Cardiac muscle cell (in vitro differentiated cells and primary cell): ENCODE data around the gene MPPED2. TPM values are rescaled to one million over a fixed set of nuclear protein-coding genes. Genes with fewer than 3 reads are reported as not detected.

ENCODE experiments used
- DNase-seq, 2 donors: peaks; one replicate each; pipeline versions ENCODE4 v3.0.0 to v3.0.0-alpha.2; 2010 to 2017; ENCODE audit warnings: low read depth in 1 of 2, low spot score in 1 of 2
- H3K27ac ChIP-seq: fragments of 200-600 bp; sonication (generic); 2 replicates; pipeline ENCODE4 v1.5.1; 2016
- H3K27me3 ChIP-seq: fragments of 200-600 bp; sonication (generic); 2 replicates; pipeline ENCODE4 v1.6.0; 2016; ENCODE audit warnings: control low read depth
- H3K36me3 ChIP-seq: fragments of 200-600 bp; sonication (generic); 2 replicates; pipeline ENCODE4 v1.5.1; 2016; ENCODE audit warnings: control low read depth
- H3K4me1 ChIP-seq: fragments of 200-600 bp; sonication (generic); 2 replicates; pipeline ENCODE4 v1.8.1; 2017; ENCODE audit warnings: low read depth, mild to moderate bottlenecking, mixed run types
- H3K4me3 ChIP-seq: fragments of 200-600 bp; sonication (generic); 2 replicates; pipeline ENCODE4 v1.5.1; 2016; ENCODE audit warnings: mild to moderate bottlenecking
- H3K9me3 ChIP-seq: fragments of 200-600 bp; sonication (generic); 2 replicates; pipeline ENCODE4 v1.5.1; 2017; ENCODE audit warnings: low read depth, mild to moderate bottlenecking, control low read depth
- polyA plus RNA-seq: library from polyadenylated mRNA; unstranded; fragments of >200 nt; fragmentation: Nextera tagmentation; extraction: Ambion mirVana; gene quantifications from 2 replicates; pipeline ENCODE4 v1.2.1, GENCODE V29; 2016
- total RNA-seq: library from RNA; depleted of rRNA; stranded (reverse); fragments of >200 nt; gene quantifications from 2 replicates; pipeline ENCODE4 v1.2.3, GENCODE V29; 2016
- TF ChIP-seq, protein P1 (sequence below): IDR thresholded peaks from 2 replicates; pipeline ENCODE4 v1.5.1; 2012; ENCODE audit warnings: low read depth, mild to moderate bottlenecking, low read length

Gene MPPED2
- total and polyA plus RNA-seq, 2 experiments from 2014 or later, result 32.5 to 54.4 TPM

DNA sequence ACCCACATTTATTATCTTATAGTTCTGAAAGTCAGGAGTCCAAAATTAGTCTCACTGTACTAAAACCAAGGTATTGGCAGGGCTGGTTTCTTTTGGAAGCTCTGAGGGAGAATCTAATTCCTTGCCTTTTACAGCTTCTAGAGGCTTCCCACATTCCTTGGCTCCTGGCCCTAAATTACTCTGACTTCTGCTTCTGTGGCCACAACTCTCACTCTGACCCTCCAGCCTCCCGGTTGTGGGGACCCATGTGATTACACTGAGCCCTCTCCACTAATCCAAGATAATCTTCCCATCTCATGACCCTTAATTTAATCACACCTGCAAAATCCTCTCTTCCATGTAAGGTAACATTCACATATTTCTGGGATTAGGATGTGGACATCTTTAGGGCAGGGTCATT lies 152.3 kb downstream of the MPPED2 start:
- Histone ChIP-seq H3K9me3 (no peaks in the 10 kb centered on the region), H3K4me1 (peaks cover 26% of the 10 kb centered on the region), H3K27ac (no peak overlapping the region), H3K27me3 (no peaks in the 10 kb centered on the region), H3K4me3 (no peak overlapping the region), H3K36me3 (no peaks in the 10 kb centered on the region)
- TF ChIP-seq, protein P1, sequence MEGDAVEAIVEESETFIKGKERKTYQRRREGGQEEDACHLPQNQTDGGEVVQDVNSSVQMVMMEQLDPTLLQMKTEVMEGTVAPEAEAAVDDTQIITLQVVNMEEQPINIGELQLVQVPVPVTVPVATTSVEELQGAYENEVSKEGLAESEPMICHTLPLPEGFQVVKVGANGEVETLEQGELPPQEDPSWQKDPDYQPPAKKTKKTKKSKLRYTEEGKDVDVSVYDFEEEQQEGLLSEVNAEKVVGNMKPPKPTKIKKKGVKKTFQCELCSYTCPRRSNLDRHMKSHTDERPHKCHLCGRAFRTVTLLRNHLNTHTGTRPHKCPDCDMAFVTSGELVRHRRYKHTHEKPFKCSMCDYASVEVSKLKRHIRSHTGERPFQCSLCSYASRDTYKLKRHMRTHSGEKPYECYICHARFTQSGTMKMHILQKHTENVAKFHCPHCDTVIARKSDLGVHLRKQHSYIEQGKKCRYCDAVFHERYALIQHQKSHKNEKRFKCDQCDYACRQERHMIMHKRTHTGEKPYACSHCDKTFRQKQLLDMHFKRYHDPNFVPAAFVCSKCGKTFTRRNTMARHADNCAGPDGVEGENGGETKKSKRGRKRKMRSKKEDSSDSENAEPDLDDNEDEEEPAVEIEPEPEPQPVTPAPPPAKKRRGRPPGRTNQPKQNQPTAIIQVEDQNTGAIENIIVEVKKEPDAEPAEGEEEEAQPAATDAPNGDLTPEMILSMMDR, result no peak
- DNase-seq, result peak in 1 of 2 donors; percentile 0

DNA sequence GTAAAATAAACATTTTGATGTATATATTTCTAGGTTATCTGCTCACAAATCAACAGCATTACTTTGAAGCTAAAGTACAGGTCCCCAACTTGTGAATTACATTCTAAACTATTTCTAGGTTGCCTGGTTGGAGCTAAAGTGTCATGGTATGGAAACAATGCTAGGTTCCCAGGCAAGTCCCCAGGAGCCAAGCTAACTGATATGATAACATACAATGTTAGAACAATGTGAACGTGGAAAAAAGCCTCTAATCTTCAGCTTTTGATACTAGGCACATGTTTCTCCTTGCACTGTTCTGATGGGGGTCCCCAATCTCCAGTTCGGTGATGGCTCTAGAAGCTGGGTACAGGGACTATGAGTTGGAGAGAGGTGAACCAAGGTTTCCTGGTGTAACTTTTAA lies 153.4 kb downstream of the MPPED2 start:
- DNase-seq, result peak in 1 of 2 donors; percentile 65
- no peaks in the 10 kb centered on the region for H3K9me3 ChIP-seq
- H3K27ac ChIP-seq, result peak overlapping the region; percentile 88
- no peaks in the 10 kb centered on the region for H3K27me3 ChIP-seq
- H3K36me3 ChIP-seq, result no peaks in the 10 kb centered on the region
- peaks cover 28% of the 10 kb centered on the region for H3K4me1 ChIP-seq
- H3K4me3 ChIP-seq, result no peak overlapping the region
- TF ChIP-seq, protein P1, result no peak

DNA sequence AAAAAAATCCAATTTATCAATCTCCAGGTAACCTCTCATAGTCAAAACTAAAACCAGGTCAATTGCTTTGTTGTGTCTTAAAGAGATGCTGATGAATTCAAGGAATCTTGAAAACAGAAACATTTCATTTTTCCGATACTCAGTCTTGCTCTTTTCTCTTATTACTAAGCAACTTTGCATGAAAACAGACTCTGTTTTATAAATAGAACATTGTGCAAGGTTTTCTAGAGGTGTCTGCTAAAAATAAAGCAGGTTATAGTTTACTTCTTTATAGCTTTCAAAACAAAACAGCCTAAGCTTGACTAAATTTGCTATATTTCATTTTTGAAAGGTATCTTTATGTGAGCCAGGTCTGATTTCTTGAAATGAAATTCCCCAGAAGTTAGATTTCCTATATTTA lies 154.0 kb downstream of the MPPED2 start:
- TF ChIP-seq, protein P1, result no peak
- Histone ChIP-seq H3K4me1 (peaks cover 28% of the 10 kb centered on the region), H3K27me3 (no peaks in the 10 kb centered on the region), H3K36me3 (no peaks in the 10 kb centered on the region), H3K27ac (peak overlapping the region; percentile 88), H3K9me3 (no peaks in the 10 kb centered on the region), H3K4me3 (no peak overlapping the region)
- no peak for DNase-seq

DNA sequence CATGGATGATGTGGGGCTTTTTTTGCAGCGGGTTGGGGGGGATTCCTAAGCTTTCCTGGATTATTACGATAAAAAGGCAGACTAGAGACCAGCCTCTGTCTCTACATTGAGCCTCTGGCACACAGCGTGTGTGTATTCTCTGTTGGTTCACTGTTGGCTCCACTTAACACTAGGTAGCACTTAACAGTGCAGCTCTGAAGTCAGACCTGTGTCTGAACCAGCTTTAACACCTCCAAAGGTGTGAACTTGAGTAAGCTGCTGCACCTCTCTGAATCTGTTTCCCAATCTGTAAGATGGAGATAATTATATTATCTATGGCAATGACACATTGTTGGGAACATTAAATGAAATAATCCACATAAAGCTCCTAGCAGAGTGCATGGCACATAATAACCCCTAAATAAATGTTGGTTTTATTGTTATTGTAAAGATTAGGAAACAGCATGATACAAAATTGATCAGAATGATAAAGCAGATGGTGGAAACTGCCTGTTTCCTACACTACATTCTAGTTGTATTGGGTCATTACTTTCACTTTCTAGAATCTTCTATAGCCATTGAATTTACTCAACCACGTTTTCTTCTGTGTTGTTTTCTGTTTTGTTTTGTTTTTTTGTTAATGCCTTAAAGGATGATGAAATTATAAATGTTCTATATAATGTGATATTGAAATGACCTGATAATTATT lies 154.9 kb downstream of the MPPED2 start:
- no peaks in the 10 kb centered on the region for H3K36me3 ChIP-seq
- H3K27ac ChIP-seq, result peak overlapping the region; percentile 88
- peaks cover 38% of the 10 kb centered on the region for H3K4me1 ChIP-seq
- H3K27me3 ChIP-seq, result no peaks in the 10 kb centered on the region
- TF ChIP-seq, protein P1, result no peak
- no peaks in the 10 kb centered on the region for H3K9me3 ChIP-seq
- no peak for DNase-seq
- H3K4me3 ChIP-seq, result no peak overlapping the region

DNA sequence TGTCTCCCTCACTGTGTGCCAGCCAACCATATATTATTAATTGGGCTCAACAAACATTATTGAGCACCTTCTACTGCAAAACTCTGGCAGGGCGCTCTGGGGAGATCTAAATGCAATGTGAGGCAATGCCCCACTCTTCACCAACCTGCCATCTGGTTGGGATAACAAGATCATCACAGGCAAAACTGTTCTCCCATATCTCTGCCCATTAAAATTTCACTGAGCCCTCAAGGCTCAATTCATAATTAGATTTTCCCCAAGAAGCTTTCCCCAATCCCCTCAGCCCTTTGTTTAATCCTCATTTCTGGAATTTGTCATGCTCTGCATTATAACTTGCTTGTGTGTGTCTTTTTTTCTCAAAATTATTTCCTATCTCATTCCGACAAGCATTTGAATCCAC lies 156.6 kb downstream of the MPPED2 start:
- no peaks in the 10 kb centered on the region for H3K36me3 ChIP-seq
- TF ChIP-seq, protein P1, result no peak
- H3K4me3 ChIP-seq, result no peak overlapping the region
- H3K27ac ChIP-seq, result peak overlapping the region; percentile 18
- peaks cover 55% of the 10 kb centered on the region for H3K4me1 ChIP-seq
- no peaks in the 10 kb centered on the region for H3K27me3 ChIP-seq
- H3K9me3 ChIP-seq, result no peaks in the 10 kb centered on the region
- DNase-seq, result no peak
